GM18951 (cell line): ENCODE measurements around the gene CRY2.
"Not testable (repeated sequence)": the region's sequence is repeated elsewhere in the genome, so short reads cannot be mapped to it uniquely, and the experiment has no call there.

Source experiments
- POLR2A ChIP-seq: IDR thresholded peaks from 4 replicates; pipeline ENCODE4 v1.6.1; 2011; ENCODE audit warnings: mild to moderate bottlenecking; ENCODE audit not compliant: insufficient read length, insufficient read depth; ENCODE audit errors: extremely low read depth
- in situ Hi-C: fragments of 300-500 bp; cut with MboI; formaldehyde crosslinking; loops from one replicate; pipeline ENCODE4 v1.12.0; 2022; ENCODE audit warnings: low sequenced_read_pairs, mixed read lengths, inconsistent platforms; ENCODE audit not compliant: unreplicated experiment

CRY2 gene

DNA sequence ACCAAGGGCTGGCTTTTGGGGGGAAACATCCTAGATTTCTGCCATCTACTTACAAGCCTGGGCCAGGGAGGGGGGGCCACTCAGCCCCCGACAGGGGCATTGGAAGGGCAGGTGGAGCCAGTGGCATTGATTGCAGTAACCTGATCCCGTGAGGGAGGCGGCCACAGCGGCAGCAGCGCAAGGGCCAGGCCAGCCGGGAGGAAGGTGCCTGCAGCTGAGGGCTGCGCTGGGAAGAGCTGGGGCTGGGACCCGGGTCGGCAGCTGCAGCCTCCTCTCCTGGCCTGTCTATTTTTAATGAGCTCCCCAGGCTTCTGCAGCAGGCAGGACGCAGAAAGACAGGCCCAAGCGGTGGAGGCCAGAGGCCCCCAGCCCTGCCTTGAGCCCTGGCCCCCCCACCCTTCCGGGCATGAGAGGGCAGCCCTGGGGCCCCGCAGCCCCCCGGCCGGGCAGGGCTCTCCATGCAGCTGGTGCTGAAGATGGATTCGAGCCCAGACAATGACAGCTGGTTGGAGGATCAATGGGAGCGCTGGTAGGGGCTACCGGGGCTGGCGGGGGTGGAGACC is 49.2 kb downstream of the CRY2 start:
- TF ChIP-seq POLR2A = no peak
- in situ Hi-C loops = no loop called here

DNA sequence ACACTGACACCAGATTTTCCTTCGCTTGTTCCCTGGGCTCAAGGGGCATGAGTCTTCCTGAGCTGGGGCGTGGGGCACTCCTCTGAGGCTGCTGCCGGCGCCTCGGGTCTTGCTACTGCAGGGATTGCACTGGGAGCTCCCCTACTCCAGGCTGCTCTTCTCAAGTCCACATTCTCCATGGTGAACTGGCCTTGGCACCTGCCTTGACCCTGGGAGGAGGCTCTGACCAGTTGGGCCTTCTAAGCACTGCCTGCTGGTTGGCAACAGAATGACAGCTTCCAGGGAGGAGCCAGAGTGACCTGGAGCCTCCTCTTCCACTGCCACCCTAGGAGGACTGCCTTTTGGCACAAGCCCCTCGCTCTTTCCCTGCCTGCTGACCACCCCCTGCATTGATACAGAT is 50.3 kb downstream of the CRY2 start:
- no peak for TF ChIP-seq POLR2A
- in situ Hi-C loops = no loop called here

DNA sequence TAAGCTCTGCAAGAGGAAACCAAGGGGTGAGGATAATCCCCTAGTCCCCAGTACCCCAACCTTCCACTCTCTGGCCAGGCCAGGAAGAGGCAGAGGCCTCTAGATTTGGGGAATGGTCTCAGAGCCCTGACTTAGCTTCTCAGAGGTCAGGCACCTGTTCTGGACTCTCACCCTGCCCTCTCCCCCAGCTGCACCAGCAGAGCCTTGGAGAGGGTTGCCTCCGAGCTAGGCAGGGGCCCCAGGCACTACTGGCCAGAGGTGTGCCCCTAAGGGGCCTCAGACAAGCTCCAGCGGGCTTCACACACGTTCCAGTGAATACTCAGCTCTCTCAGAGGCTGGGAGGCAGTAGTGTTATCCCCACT is 51.8 kb downstream of the CRY2 start:
- in situ Hi-C loops = no loop called here

DNA sequence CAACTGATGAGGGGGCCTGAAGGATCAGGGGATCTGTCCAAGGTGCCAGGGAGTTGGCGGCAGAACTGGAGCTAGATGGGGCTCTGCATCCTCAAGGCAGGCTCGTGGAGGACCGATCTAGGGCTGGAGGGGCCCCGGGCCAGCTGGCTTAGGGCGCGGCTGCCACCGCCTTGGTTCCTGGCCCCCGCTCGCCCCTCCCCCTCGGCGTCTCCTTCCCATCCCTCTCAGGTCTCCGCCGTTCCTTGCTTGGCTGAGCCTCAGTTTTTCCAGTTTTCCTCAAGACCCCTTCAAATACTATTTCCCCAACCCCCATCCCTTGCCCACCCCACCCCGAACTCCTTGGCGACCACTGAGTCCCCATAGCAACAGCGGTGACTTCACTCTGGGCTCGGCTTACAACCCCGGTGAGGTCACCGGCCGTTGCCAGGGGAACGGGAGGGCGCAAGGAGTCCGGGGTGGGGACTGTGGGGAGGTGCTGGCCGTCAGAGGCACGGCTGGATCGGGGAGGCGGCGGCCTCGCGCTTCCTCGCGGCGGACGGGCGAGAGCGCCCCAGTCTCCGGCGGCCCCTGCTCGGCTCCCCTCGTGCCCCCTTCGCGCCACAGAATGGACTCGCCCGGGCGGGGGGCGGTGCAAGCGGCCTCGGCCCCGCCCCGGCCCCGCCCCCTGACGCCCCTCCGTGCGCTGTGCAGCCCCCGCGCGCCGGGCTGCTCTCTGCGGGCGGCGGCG is 52.3 kb downstream of the CRY2 start:
- TF ChIP-seq POLR2A = no peak
- in situ Hi-C loops = no loop called here

More for the DNA sequence above, 51.8 kb downstream of the CRY2 start:
- TF ChIP-seq POLR2A = no peak

DNA sequence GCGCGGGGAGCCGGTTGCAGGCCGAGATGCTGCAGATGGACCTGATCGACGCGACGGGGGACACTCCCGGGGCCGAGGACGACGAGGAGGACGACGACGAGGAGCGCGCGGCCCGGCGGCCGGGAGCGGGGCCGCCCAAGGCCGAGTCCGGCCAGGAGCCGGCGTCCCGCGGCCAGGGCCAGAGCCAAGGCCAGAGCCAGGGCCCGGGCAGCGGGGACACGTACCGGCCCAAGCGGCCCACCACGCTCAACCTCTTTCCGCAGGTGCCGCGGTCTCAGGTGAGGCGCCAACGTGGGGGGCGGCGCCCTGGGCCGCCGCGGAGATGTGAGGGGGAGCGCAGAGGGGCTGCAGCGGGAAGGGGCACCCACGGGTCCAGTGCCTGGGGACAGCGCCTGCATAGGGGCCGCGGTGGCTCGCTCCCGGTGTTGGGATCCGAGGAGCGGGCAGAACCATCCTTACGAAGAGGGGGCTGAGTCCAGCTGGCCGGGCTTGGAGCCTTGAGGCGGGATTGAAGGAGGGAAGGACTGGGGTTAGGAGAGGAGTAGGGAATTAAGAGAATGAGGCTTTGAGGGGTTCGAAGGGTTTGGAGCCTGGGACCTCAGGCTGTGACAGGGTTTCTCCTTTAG is 53.0 kb downstream of the CRY2 start:
- in situ Hi-C loops = not testable (repeated sequence)

DNA sequence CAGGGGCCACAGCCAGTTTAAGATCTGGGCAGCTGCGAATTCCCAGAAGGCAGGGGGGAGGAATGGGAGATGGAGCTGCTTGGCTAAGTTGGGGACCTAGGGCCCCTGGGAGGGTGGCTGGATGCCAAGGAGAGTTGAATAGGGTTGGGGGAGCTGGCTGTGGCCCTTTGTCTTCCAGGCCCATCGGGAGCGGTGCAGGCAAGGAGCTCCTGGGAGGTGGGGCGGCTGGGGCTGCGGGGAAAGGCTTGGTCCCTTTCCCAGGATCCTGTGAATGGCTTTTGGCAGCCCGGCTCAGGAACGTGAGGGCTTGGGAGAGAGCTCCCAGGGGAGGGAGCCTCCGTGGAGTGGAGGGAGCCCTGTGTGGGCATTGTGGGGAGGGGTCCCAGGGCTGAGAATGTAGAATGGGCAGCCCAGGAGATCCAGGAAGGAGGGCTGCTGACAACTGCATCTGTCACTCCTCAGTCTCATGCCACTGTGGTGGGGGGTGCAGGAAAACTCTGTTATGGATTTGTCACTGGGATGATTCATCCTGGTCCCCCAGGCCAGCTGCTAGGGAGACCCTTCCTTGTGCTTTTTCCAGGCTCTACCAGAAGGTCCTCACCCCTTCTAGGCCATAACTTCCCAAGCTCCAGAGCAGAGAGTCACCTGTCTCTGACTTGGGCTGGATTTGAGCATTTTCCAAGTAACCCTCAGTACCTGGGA is 53.8 kb downstream of the CRY2 start:
- no peak for TF ChIP-seq POLR2A
- in situ Hi-C loops = no loop called here

DNA sequence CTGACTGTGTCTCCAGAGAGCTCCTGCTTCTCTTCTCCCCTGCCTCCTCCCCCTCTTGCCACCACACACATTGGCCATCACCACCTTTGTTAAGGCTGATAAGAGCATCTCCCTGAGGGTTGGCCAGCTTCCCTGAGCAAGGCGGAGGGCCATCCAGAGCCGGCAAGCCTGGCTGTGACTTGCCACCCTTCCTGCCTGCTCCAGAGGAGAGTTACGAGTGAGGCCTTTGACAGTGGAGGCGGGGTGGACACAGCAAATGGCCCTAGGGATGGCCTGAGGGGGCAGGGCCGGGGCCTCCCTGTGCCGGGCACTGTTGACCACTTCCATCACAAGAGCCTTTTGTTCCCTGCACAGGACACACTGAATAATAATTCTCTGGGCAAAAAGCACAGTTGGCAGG is 54.4 kb downstream of the CRY2 start:
- no peak for TF ChIP-seq POLR2A
- in situ Hi-C loops = no loop called here

DNA sequence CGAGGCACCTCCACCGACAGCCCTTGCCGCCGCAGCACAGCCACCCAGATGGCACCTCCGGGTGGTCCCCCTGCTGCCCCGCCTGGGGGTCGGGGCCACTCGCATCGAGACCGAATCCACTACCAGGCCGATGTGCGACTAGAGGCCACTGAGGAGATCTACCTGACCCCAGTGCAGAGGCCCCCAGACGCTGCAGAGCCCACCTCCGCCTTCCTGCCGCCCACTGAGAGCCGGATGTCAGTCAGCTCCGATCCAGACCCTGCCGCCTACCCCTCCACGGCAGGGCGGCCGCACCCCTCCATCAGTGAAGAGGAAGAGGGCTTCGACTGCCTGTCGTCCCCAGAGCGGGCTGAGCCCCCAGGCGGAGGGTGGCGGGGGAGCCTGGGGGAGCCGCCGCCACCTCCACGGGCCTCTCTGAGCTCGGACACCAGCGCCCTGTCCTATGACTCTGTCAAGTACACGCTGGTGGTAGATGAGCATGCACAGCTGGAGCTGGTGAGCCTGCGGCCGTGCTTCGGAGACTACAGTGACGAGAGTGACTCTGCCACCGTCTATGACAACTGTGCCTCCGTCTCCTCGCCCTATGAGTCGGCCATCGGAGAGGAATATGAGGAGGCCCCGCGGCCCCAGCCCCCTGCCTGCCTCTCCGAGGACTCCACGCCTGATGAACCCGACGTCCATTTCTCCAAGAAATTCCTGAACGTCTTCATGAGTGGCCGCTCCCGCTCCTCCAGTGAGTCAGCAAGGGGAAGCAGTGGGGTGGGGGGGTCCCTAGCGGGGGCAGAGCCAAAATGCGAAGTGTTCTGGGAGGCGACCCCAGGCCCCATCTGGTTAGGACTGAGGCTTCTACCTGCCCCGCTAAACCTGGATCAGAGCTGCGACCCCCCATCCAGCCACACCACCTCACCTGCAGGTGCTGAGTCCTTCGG is 55.4 kb downstream of the CRY2 start:
- no peak for TF ChIP-seq POLR2A
- in situ Hi-C loops = no loop called here

DNA sequence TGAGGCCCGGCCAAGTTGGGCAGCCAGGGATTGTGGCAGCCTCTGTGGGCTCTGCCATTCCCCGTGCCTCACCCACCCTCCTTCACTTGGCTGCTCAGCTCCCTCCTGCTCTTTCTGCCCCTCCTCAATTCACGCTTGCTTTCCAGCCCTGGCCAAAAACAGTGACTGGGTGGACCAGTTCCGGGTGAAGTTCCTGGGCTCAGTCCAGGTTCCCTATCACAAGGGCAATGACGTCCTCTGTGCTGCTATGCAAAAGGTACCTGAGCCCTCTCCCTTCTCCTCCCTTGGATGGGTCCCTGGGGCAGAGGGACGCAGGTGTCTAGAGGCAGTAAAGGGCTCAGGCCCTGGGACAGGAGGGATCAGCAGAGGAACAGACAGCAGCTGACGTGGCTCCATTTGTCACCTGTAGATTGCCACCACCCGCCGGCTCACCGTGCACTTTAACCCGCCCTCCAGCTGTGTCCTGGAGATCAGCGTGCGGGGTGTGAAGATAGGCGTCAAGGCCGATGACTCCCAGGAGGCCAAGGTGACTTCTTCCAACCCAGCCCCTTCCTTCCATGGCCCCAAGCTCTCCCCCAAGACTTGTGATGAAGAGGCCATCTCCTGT is 57.1 kb downstream of the CRY2 start:
- TF ChIP-seq POLR2A = no peak
- in situ Hi-C loops = no loop called here

DNA sequence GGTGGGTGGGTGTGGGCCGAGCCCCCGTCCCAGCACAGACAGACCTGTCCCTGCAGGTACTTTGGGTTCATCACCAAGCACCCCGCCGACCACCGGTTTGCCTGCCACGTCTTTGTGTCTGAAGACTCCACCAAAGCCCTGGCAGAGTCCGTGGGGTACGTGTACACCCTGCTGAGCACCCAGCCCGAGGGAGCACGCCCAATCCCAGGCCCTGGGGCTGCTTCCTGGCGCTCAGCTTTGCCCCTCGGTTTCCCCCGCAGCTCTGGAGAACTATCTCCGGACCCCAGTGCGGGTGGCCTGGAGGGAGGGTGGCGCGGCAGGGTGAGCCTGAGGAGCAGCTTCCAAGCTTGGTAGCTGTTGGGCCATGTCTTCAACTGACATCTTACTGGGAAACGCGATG is 57.8 kb downstream of the CRY2 start:
- TF ChIP-seq POLR2A = no peak
- in situ Hi-C loops = no loop called here

DNA sequence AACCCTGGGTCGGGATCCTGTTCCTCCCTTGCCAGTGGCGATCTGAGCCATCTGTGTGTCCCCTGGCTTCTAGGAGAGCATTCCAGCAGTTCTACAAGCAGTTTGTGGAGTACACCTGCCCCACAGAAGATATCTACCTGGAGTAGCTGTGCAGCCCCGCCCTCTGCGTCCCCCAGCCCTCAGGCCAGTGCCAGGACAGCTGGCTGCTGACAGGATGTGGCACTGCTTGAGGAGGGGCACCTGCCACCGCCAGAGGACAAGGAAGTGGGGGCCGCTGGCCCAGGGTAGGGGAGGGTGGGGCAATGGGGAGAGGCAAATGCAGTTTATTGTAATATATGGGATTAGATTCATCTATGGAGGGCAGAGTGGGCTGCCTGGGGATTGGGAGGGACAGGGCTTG is 58.3 kb downstream of the CRY2 start:
- in situ Hi-C loops = not testable (repeated sequence)

DNA sequence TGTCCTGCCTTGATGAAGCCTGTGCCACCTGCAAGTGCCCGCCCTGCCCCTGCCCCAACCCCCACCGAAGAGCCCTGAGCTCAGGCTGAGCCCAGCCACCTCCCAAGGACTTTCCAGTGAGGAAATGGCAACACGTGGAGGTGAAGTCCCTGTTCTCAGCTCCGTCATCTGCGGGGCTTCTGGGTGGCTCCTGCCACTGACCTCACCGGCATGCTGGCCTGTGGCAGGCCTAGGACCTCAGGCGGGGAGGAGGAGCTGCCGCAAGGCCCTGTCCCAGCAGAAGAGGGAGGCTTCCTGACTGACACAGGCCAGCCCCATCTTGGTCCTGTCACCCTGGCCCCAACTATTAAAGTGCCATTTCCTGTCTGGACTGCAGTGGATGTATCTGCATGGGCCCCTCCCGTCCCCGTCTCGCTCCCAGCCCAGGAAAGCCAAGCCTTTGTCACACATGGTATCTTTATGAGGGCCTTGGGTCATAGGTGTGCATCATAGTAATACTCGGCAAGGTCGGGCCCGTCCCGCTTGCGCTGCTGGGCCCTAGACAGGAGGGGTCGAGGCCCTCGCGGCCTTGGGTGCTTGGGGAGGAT is 58.9 kb downstream of the CRY2 start:
- no peak for TF ChIP-seq POLR2A
- in situ Hi-C loops = no loop called here
